NCI-H345 treated with DMSO at 0.1 percent for 48 hours (cell line): ENCODE data around the gene MICOS13.

ENCODE experiments used
- DNase-seq: peaks from one replicate; lab custom pipeline; 2025; ENCODE audit not compliant: unreplicated experiment; lab: John Stamatoyannopoulos, UW

Gene MICOS13

GRCh38 chr19:5669212-5669611 is 11.1 kb downstream of the MICOS13 start:
- DNase-seq = no peak

GRCh38 chr19:5667751-5668271 is 12.5 kb downstream of the MICOS13 start:
- DNase-seq = no peak

- DNase-seq = no peak
Measured at GRCh38 chr19:5666921-5667610, 13.2 kb downstream of the MICOS13 start.

- no peak for DNase-seq
Measured at GRCh38 chr19:5665781-5666513, 14.4 kb downstream of the MICOS13 start.

GRCh38 chr19:5664515-5664914 is 15.8 kb downstream of the MICOS13 start:
- no peak for DNase-seq

- no peak for DNase-seq
Measured at GRCh38 chr19:5663904-5664303, 16.4 kb downstream of the MICOS13 start.

- no peak for DNase-seq
Measured at GRCh38 chr19:5661483-5661882, 18.8 kb downstream of the MICOS13 start.

- DNase-seq = no peak
Measured at GRCh38 chr19:5655412-5655811, 24.9 kb downstream of the MICOS13 start.

GRCh38 chr19:5654931-5655330 is 25.4 kb downstream of the MICOS13 start:
- DNase-seq = no peak

GRCh38 chr19:5652261-5652660 is 28.1 kb downstream of the MICOS13 start:
- DNase-seq = no peak

GRCh38 chr19:5651361-5651760 is 29.0 kb downstream of the MICOS13 start:
- no peak for DNase-seq

GRCh38 chr19:5648464-5648863 is 31.9 kb downstream of the MICOS13 start:
- DNase-seq = no peak

GRCh38 chr19:5646703-5647102 is 33.6 kb downstream of the MICOS13 start:
- no peak for DNase-seq

- DNase-seq = no peak
Measured at GRCh38 chr19:5645409-5645808, 34.9 kb downstream of the MICOS13 start.

- no peak for DNase-seq
Measured at GRCh38 chr19:5644037-5644436, 36.3 kb downstream of the MICOS13 start.

GRCh38 chr19:5643060-5643459 is 37.3 kb downstream of the MICOS13 start:
- no peak for DNase-seq

- no peak for DNase-seq
Measured at GRCh38 chr19:5642204-5642603, 38.1 kb downstream of the MICOS13 start.

- no peak for DNase-seq
Measured at GRCh38 chr19:5641171-5641570, 39.1 kb downstream of the MICOS13 start.

GRCh38 chr19:5637971-5638370 is 42.3 kb downstream of the MICOS13 start:
- DNase-seq = no peak

GRCh38 chr19:5635427-5635826 is 44.9 kb downstream of the MICOS13 start:
- DNase-seq = no peak

GRCh38 chr19:5632657-5633056 is 47.7 kb downstream of the MICOS13 start:
- DNase-seq = no peak

GRCh38 chr19:5632241-5632612 is 48.1 kb downstream of the MICOS13 start:
- DNase-seq = no peak
